ENCODE measurements around the gene DNAH1. TPM values are rescaled to one million over a fixed set of nuclear protein-coding genes. Genes with fewer than 3 reads are reported as not detected.

DNAH1 gene
- total and polyA plus RNA-seq, 4 donors: 4.2 to 12.9 (median 9.9) TPM

DNA sequence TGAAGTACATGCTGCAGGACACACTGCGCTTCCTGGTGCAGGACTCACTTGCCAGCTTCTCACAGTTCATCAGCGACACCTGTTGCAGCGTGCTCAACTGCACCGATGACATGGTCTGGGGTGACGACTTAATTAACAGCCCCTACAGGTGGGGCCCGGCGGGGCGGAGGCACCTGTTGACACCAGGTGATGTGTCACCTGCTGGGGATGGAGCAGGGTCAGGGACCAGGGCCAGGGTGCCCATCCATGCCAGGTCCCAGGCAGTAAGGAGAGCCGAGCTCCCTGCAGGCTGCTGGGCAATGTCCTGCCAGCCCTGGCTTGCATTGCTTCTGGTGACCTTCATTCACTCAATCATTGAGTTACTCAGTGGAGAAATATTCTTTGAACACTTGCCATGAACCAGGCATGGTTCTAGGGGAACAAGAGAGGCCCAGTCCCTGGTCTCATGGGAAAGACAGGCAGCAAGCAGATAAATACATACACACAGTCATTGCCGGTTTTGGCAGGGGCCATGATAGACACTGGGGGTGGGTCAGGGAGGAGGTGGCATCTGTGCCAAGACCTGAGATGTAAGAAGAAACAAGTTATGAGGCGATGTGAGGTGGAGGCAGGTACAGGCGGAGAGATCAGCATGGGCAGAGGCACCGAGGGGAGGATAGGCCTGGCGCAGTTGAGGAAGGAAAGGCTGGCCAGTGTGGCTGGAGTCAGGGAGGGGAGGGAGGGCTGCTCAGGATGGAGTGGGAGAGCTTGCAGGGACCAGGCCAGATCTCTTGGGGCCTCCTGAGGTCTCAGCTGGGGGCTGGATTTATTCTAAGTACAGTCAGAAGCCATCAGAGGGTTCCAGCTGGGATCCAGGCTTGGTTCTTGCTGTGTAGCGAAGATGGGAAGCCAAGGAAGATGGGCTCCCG, 30.8 kb downstream of the DNAH1 start:
- Histone ChIP-seq H3K36me3 (ENCODE audit: control insufficient read depth, insufficient read depth, low read length) (peaks cover 73% of the 10 kb centered on the region), H3K4me1 (ENCODE audit: control insufficient read depth, insufficient read depth, low read length) (no peaks in the 10 kb centered on the region), H3K9me3 (ENCODE audit: control insufficient read depth, insufficient read depth, low read length) (no peaks in the 10 kb centered on the region), H3K27me3 (ENCODE audit: control insufficient read depth, insufficient read depth, low read length) (no peaks in the 10 kb centered on the region), H3K27ac (ENCODE audit: low read depth, low read length) (no peak overlapping the region), H3K4me3 (ENCODE audit: low read depth, low read length) (no peak overlapping the region)
- DNase-seq (ENCODE audit: low read depth in 4 of 6, low spot score in 6 of 6): no peak
- WGBS (ENCODE audit: insufficient coverage): 92% methylated on average over 15 of the region's 16 CpGs

DNA sequence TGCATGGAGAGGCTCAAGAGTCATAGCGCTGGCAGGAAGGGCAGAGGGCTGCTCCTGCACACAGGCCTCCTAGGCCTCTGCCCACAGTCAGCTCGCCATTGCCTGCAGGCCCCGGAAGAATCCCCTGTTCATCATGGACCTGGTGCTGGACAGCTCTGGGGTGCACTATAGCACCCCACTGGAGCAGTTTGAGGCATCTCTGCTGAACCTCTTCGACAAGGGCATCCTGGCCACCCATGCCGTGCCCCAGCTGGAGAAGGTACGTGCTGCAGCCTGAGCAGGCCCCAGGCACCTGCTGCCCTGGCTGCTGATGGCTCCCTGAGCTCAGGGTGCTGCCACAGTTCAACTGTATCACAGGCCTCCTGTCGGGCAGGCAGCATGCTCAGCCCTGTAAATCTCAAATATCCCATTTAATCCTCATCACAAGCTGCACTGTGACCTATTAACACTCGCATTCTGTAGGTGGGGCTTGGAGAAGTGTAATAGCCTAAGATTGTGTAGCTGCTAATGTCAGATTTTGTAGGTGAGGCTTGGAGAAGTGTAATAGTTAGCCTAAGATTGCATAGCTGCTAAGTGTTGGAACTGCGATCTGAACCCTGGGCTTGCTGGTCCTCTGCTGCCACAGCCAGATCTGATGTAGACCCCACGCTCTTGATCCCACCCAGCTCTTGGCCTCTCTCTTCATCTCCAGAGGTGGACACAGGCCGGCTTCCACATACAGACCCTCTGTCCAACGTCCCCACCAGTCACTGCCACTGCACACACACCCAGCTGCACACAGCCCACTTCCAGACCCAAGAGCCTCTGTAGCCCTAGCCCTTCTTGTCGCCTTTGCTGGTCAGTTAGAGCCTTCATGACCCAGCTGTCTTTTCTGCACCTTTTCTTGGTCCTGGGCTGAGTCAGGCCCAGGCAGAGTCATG, 31.9 kb downstream of the DNAH1 start:
- no peak for DNase-seq (ENCODE audit: low read depth in 4 of 6, low spot score in 6 of 6)
- WGBS (ENCODE audit: insufficient coverage): 88% methylated on average over 11 of the region's 13 CpGs
- Histone ChIP-seq H3K27ac (ENCODE audit: low read depth, low read length) (no peak overlapping the region), H3K36me3 (ENCODE audit: control insufficient read depth, insufficient read depth, low read length) (peaks cover 84% of the 10 kb centered on the region), H3K4me1 (ENCODE audit: control insufficient read depth, insufficient read depth, low read length) (no peaks in the 10 kb centered on the region), H3K9me3 (ENCODE audit: control insufficient read depth, insufficient read depth, low read length) (no peaks in the 10 kb centered on the region), H3K4me3 (ENCODE audit: low read depth, low read length) (no peak overlapping the region), H3K27me3 (ENCODE audit: control insufficient read depth, insufficient read depth, low read length) (no peaks in the 10 kb centered on the region)

DNA sequence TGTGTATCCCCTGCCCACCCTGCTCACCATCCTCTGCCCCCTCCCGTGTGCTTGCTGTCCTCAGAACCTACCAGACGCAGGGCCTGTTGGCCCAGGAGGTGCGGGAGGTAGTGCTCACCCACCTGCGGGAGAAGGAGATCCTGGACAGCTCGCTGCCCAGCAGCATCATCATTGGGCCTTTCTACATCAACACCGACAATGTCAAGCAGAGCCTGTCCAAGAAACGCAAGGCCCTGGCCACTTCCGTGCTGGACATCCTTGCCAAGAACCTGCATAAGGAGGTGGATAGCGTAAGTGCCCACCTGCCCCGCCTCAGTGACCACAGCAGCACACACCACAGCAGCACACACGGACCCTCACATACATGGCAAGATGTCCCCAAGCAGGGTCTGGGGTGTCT, 33.0 kb downstream of the DNAH1 start:
- no peak overlapping the region for H3K4me3 ChIP-seq (ENCODE audit: low read depth, low read length)
- H3K27ac ChIP-seq (ENCODE audit: low read depth, low read length): no peak overlapping the region
- WGBS (ENCODE audit: insufficient coverage): 95% methylated on average over 10 of the region's 11 CpGs
- no peaks in the 10 kb centered on the region for H3K4me1 ChIP-seq (ENCODE audit: control insufficient read depth, insufficient read depth, low read length)
- no peak for DNase-seq (ENCODE audit: low read depth in 4 of 6, low spot score in 6 of 6)
- peaks cover 84% of the 10 kb centered on the region for H3K36me3 ChIP-seq (ENCODE audit: control insufficient read depth, insufficient read depth, low read length)
- H3K9me3 ChIP-seq (ENCODE audit: control insufficient read depth, insufficient read depth, low read length): no peaks in the 10 kb centered on the region
- H3K27me3 ChIP-seq (ENCODE audit: control insufficient read depth, insufficient read depth, low read length): no peaks in the 10 kb centered on the region

DNA sequence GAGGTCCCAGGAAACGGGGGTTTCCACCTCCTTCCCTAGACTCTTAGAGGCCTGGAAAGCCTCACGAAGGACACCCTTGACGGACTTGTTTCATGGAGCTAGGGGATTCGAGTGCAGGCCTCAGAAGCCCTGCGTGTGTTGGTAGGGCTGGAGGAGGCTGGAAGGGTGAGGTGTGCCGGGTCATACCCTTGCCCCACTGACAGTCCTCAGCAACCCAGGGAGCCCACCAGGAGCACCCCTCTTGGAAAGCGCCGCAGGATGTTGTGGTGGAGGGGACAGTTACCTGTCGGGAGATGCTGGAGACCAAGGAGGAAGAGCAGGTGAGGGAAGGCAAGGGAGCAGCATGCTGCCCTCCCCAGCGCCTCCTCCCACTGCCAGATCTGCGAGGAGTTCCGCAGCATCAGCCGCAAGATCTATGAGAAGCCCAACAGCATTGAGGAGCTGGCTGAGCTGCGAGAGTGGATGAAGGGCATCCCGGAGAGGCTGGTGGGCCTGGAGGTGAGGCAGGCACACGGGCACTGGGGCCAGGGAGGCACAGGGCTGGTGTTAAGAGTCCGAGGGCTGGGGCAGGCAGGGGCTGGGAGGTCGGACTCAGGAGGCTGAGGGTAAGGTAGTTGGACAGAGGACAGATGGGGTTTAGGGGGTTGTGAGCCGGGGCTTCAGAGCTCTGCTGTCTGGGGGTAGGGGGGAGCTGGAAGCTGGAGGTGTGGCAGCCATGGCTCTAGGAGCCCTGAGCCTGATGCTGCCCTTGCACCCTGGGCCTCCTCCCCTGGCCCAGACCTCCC, 33.7 kb downstream of the DNAH1 start:
- Histone ChIP-seq H3K9me3 (ENCODE audit: control insufficient read depth, insufficient read depth, low read length) (no peaks in the 10 kb centered on the region), H3K27me3 (ENCODE audit: control insufficient read depth, insufficient read depth, low read length) (no peaks in the 10 kb centered on the region), H3K4me1 (ENCODE audit: control insufficient read depth, insufficient read depth, low read length) (no peaks in the 10 kb centered on the region), H3K27ac (ENCODE audit: low read depth, low read length) (no peak overlapping the region), H3K36me3 (ENCODE audit: control insufficient read depth, insufficient read depth, low read length) (peaks cover 82% of the 10 kb centered on the region), H3K4me3 (ENCODE audit: low read depth, low read length) (no peak overlapping the region)
- WGBS (ENCODE audit: insufficient coverage): 89% methylated on average over 18 of the region's 19 CpGs
- DNase-seq (ENCODE audit: low read depth in 4 of 6, low spot score in 6 of 6): no peak

DNA sequence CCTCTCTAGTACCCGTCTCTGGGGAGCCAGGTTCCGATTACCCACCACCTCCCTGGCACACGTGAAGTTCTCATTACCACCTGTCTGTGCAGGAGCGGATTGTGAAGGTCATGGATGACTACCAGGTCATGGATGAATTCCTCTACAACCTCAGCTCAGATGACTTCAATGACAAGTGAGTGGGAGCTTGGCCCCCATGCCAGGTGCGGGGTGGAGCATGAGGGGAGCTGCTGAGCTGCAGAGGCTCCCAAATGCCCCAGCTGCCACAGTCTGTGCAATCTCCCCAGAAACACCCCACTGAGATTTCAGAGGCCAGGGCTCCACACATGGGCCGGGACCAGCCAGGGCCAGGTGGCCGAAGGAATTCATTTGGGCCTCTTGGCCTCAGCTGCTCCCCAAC, 34.3 kb downstream of the DNAH1 start:
- no peak overlapping the region for H3K27ac ChIP-seq (ENCODE audit: low read depth, low read length)
- no peaks in the 10 kb centered on the region for H3K9me3 ChIP-seq (ENCODE audit: control insufficient read depth, insufficient read depth, low read length)
- no peaks in the 10 kb centered on the region for H3K4me1 ChIP-seq (ENCODE audit: control insufficient read depth, insufficient read depth, low read length)
- peaks cover 83% of the 10 kb centered on the region for H3K36me3 ChIP-seq (ENCODE audit: control insufficient read depth, insufficient read depth, low read length)
- H3K4me3 ChIP-seq (ENCODE audit: low read depth, low read length): no peak overlapping the region
- 83% methylated on average over 4 of the region's 7 CpGs for WGBS (ENCODE audit: insufficient coverage)
- no peak for DNase-seq (ENCODE audit: low read depth in 4 of 6, low spot score in 6 of 6)
- no peaks in the 10 kb centered on the region for H3K27me3 ChIP-seq (ENCODE audit: control insufficient read depth, insufficient read depth, low read length)

DNA sequence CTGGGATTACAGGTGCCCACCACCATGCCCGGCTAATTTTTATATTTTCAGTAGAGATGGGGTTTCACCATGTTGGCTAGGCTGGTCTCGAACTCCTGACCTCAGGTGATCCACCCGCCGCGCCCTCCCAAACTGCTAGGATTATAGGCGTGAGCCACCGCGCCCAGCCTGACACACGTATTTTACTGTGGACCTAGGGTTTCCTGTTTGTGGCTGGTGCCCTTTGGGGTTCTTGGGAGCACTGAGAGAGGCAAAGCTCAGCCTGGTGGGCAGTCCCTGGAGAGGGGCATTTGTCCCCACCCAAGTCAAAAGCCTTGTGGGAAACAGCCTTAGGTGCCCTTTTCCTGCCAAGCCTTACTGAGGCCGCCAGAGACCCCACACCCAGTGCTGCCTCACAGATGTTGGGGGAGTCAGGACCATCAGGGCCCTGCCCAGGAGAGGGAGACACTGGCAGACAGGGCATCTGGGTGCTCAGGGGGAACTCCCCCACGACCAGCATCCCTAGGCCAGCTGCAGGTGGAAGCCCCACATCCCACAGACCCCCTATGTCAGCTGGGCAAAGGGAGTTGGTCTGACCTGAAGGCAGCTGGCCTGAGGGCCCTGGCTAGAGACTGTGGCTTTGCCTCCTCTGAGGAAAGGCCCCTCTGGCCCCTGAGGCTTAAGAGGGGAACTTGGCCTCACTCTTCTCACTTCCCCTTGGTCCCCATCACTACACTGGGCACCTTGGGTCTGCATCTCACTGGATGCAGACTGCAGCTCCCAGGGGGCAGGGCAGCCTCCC, 35.1 kb downstream of the DNAH1 start:
- Histone ChIP-seq H3K36me3 (ENCODE audit: control insufficient read depth, insufficient read depth, low read length) (peaks cover 85% of the 10 kb centered on the region), H3K27ac (ENCODE audit: low read depth, low read length) (no peak overlapping the region), H3K9me3 (ENCODE audit: control insufficient read depth, insufficient read depth, low read length) (no peaks in the 10 kb centered on the region), H3K4me3 (ENCODE audit: low read depth, low read length) (no peak overlapping the region), H3K4me1 (ENCODE audit: control insufficient read depth, insufficient read depth, low read length) (no peaks in the 10 kb centered on the region), H3K27me3 (ENCODE audit: control insufficient read depth, insufficient read depth, low read length) (no peaks in the 10 kb centered on the region)
- WGBS (ENCODE audit: insufficient coverage): 94% methylated on average over 9 of the region's 11 CpGs
- no peak for DNase-seq (ENCODE audit: low read depth in 4 of 6, low spot score in 6 of 6)

DNA sequence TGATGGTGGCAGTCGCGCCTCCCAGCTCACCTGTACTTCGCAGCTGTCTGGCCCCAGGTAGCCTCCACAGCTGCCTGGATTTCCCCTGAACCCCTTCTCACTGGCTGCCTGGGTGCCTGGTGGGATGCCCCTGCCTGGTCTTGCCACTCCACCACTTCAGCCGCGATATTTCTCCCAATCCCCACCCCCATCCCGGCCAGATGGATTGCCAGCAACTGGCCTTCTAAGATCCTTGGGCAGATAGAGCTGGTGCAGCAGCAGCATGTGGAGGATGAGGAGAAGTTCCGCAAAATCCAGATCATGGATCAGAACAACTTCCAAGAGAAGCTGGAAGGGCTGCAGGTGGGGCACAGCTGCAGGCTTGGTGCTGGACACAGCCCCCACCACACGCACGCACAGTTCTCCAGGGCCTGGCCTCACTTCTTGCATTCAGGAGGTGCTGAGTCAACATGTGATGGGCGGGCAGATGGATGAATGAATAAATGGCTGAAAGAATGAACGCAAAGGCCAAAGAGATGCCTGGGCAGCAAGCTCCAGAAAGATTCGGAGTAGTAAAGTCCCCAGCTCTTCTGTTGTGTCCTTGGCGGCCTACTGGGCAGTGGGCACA, 35.7 kb downstream of the DNAH1 start:
- Histone ChIP-seq H3K27ac (ENCODE audit: low read depth, low read length) (no peak overlapping the region), H3K9me3 (ENCODE audit: control insufficient read depth, insufficient read depth, low read length) (no peaks in the 10 kb centered on the region), H3K36me3 (ENCODE audit: control insufficient read depth, insufficient read depth, low read length) (peaks cover 83% of the 10 kb centered on the region), H3K27me3 (ENCODE audit: control insufficient read depth, insufficient read depth, low read length) (no peaks in the 10 kb centered on the region), H3K4me3 (ENCODE audit: low read depth, low read length) (no peak overlapping the region), H3K4me1 (ENCODE audit: control insufficient read depth, insufficient read depth, low read length) (no peaks in the 10 kb centered on the region)
- DNase-seq (ENCODE audit: low read depth in 4 of 6, low spot score in 6 of 6): no peak
- WGBS (ENCODE audit: insufficient coverage): 94% methylated on average over 10 of the region's 13 CpGs

DNA sequence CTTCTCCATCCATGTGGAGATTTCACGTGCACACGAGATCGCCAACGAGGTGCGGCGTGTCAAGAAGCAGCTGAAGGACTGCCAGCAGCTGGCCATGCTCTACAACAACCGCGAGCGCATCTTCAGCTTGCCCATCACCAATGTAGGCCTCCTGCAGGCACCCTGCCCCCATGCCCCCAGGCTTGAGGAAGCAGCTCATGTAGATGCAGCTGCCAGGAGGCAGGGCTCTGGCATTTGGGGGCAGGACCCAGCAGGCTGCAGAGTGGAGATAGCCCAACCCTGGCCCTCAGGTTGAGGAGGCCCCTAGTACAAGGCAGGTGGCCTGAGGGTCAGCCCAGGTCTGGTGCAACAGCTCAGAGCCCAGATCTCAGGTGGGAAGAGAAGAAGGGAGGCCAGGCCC, 36.4 kb downstream of the DNAH1 start:
- 95% methylated on average over 9 of the region's 9 CpGs for WGBS (ENCODE audit: insufficient coverage)
- DNase-seq (ENCODE audit: low read depth in 4 of 6, low spot score in 6 of 6): no peak

More for the DNA sequence above, 36.4 kb downstream of the DNAH1 start:
- Histone ChIP-seq H3K4me3 (ENCODE audit: low read depth, low read length) (no peak overlapping the region), H3K27ac (ENCODE audit: low read depth, low read length) (no peak overlapping the region), H3K27me3 (ENCODE audit: control insufficient read depth, insufficient read depth, low read length) (no peaks in the 10 kb centered on the region), H3K36me3 (ENCODE audit: control insufficient read depth, insufficient read depth, low read length) (peaks cover 81% of the 10 kb centered on the region), H3K9me3 (ENCODE audit: control insufficient read depth, insufficient read depth, low read length) (no peaks in the 10 kb centered on the region), H3K4me1 (ENCODE audit: control insufficient read depth, insufficient read depth, low read length) (no peaks in the 10 kb centered on the region)
